ENCODE results near the gene MAB21L1. TPM values are rescaled to one million over a fixed set of nuclear protein-coding genes. Genes with fewer than 3 reads are reported as not detected.

MAB21L1 gene
- total RNA-seq, 1 experiment from 2014 or later = not detected

DNA sequence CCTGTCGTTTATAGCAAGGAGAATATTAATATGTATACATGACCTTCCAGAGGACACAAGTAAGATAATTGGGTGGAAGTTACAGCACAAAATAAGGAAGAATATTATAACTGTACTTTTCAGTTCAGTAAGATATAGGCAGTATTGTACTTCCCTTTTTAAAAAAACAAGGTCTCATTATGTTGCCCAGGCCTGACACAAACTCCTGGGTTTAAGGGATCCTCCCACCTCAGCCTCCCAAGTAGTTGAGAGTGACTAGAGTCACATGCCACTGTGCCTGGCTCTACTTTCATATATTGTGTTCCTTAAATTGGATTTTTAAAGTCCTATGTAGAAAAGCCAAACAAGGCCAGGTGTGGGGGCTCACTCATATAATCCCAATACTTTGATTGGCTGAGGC, 19.5 kb upstream of the MAB21L1 start:
- no peaks in the 10 kb centered on the region for H3K36me3 Mint-ChIP-seq (ENCODE audit: insufficient read depth in 1 of 3, low read depth in 3 of 3)
- WGBS (ENCODE audit: extremely low coverage, insufficient read length, low lambda C conversion rate) = no CpG with 5 or more reads among the region's 1 CpG
- TF ChIP-seq, protein P1, sequence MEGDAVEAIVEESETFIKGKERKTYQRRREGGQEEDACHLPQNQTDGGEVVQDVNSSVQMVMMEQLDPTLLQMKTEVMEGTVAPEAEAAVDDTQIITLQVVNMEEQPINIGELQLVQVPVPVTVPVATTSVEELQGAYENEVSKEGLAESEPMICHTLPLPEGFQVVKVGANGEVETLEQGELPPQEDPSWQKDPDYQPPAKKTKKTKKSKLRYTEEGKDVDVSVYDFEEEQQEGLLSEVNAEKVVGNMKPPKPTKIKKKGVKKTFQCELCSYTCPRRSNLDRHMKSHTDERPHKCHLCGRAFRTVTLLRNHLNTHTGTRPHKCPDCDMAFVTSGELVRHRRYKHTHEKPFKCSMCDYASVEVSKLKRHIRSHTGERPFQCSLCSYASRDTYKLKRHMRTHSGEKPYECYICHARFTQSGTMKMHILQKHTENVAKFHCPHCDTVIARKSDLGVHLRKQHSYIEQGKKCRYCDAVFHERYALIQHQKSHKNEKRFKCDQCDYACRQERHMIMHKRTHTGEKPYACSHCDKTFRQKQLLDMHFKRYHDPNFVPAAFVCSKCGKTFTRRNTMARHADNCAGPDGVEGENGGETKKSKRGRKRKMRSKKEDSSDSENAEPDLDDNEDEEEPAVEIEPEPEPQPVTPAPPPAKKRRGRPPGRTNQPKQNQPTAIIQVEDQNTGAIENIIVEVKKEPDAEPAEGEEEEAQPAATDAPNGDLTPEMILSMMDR (conservative IDR thresholded peaks at IDR 0.05) = no peak

More for the DNA sequence above, 19.5 kb upstream of the MAB21L1 start:
- Histone ChIP-seq H3K4me1 (ENCODE audit: insufficient read depth, low read length) (no peaks in the 10 kb centered on the region), H2BK12ac (ENCODE audit: insufficient read length, low read depth, low read length) (no peak overlapping the region), H3K79me2 (ENCODE audit: insufficient read depth, low read length) (no peaks in the 10 kb centered on the region), H3K9ac (ENCODE audit: extremely low read depth, insufficient read length, low read length) (no peak overlapping the region), H3K4me2 (ENCODE audit: insufficient read depth, insufficient read length, low read length) (no peak overlapping the region), H3K56ac (ENCODE audit: insufficient read length, low read depth, low read length) (no peak overlapping the region), H3K27ac (ENCODE audit: insufficient read length, low read depth, low read length) (no peak overlapping the region), H3K4ac (ENCODE audit: low read depth, low read length) (no peak overlapping the region), H3K79me1 (ENCODE audit: insufficient read depth, low read depth, low read length, poor library complexity, severe bottlenecking) (no peaks in the 10 kb centered on the region), H3K18ac (ENCODE audit: insufficient read length, low read depth, low read length) (no peak overlapping the region), H2BK5ac (ENCODE audit: insufficient read length, low read length) (no peak overlapping the region), H2BK120ac (ENCODE audit: low read depth, low read length, poor library complexity, severe bottlenecking) (no peak overlapping the region), H4K20me1 (ENCODE audit: control insufficient read depth, insufficient read depth, insufficient read length) (no peaks in the 10 kb centered on the region), H3K23ac (ENCODE audit: insufficient read length, low read depth, low read length) (no peak overlapping the region), H3K14ac (ENCODE audit: insufficient read depth, low read length) (no peak overlapping the region), H2BK20ac (ENCODE audit: low read depth, low read length, poor library complexity, severe bottlenecking) (no peak overlapping the region), H3K9me3 (ENCODE audit: control insufficient read depth, low read depth, low read length) (no peaks in the 10 kb centered on the region), H3K27me3 (ENCODE audit: insufficient read depth, low read length) (no peaks in the 10 kb centered on the region), H4K8ac (replicated peaks; ENCODE audit: insufficient read length, low read depth, low read length) (no peak overlapping the region), H2BK15ac (ENCODE audit: low read depth, low read length) (no peak overlapping the region), H4K91ac (ENCODE audit: insufficient read length, low read depth, low read length) (no peak overlapping the region), H4K5ac (ENCODE audit: insufficient read length, low read depth, low read length) (no peak overlapping the region), H2AFZ (ENCODE audit: low read length) (no peak overlapping the region), H3K23me2 (ENCODE audit: insufficient read length, low read depth, low read length, poor library complexity, severe bottlenecking) (no peaks in the 10 kb centered on the region), H2AK5ac (ENCODE audit: insufficient read length, low read length) (no peak overlapping the region), H3T11ph (ENCODE audit: low read length) (no peak overlapping the region)
- no peak overlapping the region for H3K4me3 Mint-ChIP-seq
- H3K4me1 Mint-ChIP-seq = peaks cover 0 to 5% of the 10 kb centered on the region in 2 experiments; a peak in 3 of 4 replicates
- no peak for DNase-seq
- H3K27ac Mint-ChIP-seq = no peak overlapping the region; a peak in 1 of 7 replicates
- H3K27me3 Mint-ChIP-seq (ENCODE audit: low read depth) = no peaks in the 10 kb centered on the region
- no peaks in the 10 kb centered on the region; a peak in 1 of 5 replicates for H3K9me3 Mint-ChIP-seq

Data from H9 (cell line).